Activated naive CD4-positive, alpha-beta T cell treated with anti-CD3 and anti-CD28 coated beads, Interleukin-2, amount 50 U/mL, for 72 hours (primary cell): ENCODE results near the gene KCNQ1. TPM values are rescaled to one million over a fixed set of nuclear protein-coding genes. Genes with fewer than 3 reads are reported as not detected.
A peak's percentile ranks its signal among the peaks of the same experiment; 100 is the strongest.

ENCODE experiments used
- ATAC-seq, 2 donors: fragments of 150-1000 bp; cut with Tn5 transposase; 2 replicates each; pipeline ENCODE4 v1.10.0; 2021; ENCODE audit warnings: mild to moderate bottlenecking in 2 of 2, moderate library complexity in 2 of 2
- DNase-seq, 2 donors: peaks; one replicate each; pipeline ENCODE4 v3.0.0; 2021 to 2022; ENCODE audit warnings: low spot score in 2 of 2
- H3K27ac Mint-ChIP-seq, 2 donors: one replicate each; pipeline ENCODE4 v1.8.0; 2022; ENCODE audit warnings: mild to moderate bottlenecking in 2 of 2, mixed read lengths in 2 of 2
- H3K36me3 Mint-ChIP-seq, 2 donors: one replicate each; pipeline ENCODE4 v1.8.0; 2022; ENCODE audit warnings: mixed read lengths in 2 of 2
- H3K9me3 Mint-ChIP-seq, 2 donors: one replicate each; pipeline ENCODE4 v1.8.0; 2022; ENCODE audit warnings: mixed read lengths in 2 of 2
- total RNA-seq, 2 donors: library from RNA; stranded (reverse); gene quantifications; one replicate each; pipeline ENCODE4 v1.2.3, GENCODE V29; 2022

KCNQ1 gene
- total RNA-seq, 2 donors from 2014 or later, result 12.2 to 19.3 TPM

GRCh38 chr11:2737226-2737590, 292.4 kb downstream of the KCNQ1 start:
- DNase-seq (no peak), ATAC-seq (no peak)
- Mint-ChIP-seq H3K27ac (no peak overlapping the region), H3K9me3 (no peaks in the 10 kb centered on the region), H3K36me3 (no peaks in the 10 kb centered on the region)

- peak overlapping the region in 1 of 2 donors; percentile 29 for H3K27ac Mint-ChIP-seq
Observed at GRCh38 chr11:2737866-2738265, 293.1 kb downstream of the KCNQ1 start.

DNA sequence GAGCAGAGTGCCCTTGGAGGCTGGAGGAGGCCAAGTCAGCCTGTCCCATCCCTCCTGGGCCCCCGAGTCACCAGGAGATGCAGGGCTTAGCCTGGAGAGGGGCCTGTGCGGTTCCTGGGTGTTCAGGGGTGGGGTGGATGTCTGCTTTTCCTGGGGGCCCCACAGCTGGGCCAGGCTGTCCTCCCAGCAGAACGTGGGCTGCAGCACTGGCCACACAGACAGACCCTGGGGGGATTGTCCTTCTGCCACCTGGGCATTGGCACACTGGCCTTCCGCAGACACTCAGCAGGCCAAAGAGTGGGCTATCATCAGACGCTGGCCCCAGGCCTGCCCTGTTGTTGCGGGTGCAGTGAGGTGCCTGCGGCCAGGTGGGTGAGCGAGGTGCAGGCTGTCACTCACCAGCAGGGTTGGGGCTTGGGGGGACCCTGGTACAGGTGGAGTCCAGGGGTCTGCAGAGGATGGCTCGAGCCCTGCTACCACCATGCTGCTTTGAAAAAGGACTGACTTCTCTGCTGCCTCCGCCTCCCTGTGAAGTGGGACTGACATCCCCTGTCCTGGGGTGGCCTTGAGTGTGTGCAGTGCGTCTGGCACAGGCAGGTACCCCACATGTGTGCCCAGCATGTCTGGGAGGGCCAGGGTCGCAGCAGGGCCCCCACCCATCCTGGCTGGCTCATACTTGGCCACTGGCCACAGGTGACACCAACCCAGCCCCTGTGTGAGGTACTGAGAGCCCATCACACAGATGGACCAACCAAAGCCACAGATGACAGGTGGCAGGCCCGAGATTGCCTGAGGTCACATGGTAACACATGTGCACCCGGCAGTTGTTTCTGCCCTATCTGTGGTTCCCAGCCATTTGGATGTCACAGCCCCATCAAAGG, 294.0 kb downstream of the KCNQ1 start:
- Mint-ChIP-seq H3K27ac (no peak overlapping the region), H3K36me3 (no peaks in the 10 kb centered on the region), H3K9me3 (no peaks in the 10 kb centered on the region)
- ATAC-seq, result no peak
- DNase-seq, result no peak

More at GRCh38 chr11:2737866-2738265, 293.1 kb downstream of the KCNQ1 start:
- ATAC-seq, result no peak
- DNase-seq, result no peak
- Mint-ChIP-seq H3K9me3 (no peaks in the 10 kb centered on the region), H3K36me3 (no peaks in the 10 kb centered on the region)

- no peak for DNase-seq
- no peaks in the 10 kb centered on the region for H3K9me3 Mint-ChIP-seq
- H3K36me3 Mint-ChIP-seq, result no peaks in the 10 kb centered on the region
- no peak overlapping the region for H3K27ac Mint-ChIP-seq
- ATAC-seq, result no peak
Observed at GRCh38 chr11:2739531-2740274, 294.9 kb downstream of the KCNQ1 start.

DNA sequence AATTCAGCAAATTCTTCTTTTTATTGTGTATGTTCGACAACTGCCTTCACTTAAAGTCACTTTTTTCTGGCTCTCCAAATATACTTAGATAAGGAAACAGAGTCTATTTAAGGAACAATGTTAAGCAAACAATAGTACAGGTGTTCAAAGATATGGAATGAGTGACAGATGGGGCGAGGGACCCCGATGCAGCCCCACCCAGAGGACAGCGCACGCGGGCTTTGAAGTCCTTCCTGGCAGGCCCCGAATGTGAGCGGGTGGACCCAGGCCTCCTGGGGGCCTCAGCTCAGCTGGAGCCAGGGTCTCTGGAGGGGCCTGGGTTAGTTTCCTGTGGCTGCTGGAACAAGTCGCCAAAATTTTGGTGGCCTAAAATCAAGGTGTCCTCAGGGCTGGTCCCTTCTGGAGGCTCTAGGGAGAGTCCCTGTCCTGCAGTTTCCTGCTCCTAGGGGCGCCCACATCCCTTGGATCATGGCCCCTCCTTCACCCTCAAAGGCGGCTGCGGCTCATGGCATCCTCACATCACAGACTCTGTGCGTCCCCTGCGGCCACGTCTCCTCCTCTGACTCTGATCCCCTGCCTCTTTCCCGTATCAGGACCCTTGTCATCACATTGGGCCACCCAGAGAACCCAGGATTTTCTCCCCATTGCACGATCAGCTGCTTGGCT, 295.6 kb downstream of the KCNQ1 start:
- Mint-ChIP-seq H3K9me3 (no peaks in the 10 kb centered on the region), H3K27ac (peak overlapping the region in 1 of 2 donors; percentile 15), H3K36me3 (no peaks in the 10 kb centered on the region)
- no peak for ATAC-seq
- DNase-seq, result no peak

- ATAC-seq (peak in 1 of 2 donors; percentile 75), DNase-seq (no peak)
- H3K9me3 Mint-ChIP-seq, result no peaks in the 10 kb centered on the region
- no peaks in the 10 kb centered on the region for H3K36me3 Mint-ChIP-seq
- H3K27ac Mint-ChIP-seq, result peak overlapping the region; percentile 26 to 33
Observed at GRCh38 chr11:2741006-2741376, 296.2 kb downstream of the KCNQ1 start.

- DNase-seq, result no peak
- H3K27ac Mint-ChIP-seq, result peak overlapping the region in 1 of 2 donors; percentile 26
- no peaks in the 10 kb centered on the region for H3K9me3 Mint-ChIP-seq
- no peak for ATAC-seq
- H3K36me3 Mint-ChIP-seq, result no peaks in the 10 kb centered on the region
Observed at GRCh38 chr11:2741377-2742131, 296.7 kb downstream of the KCNQ1 start.

GRCh38 chr11:2742201-2742600, 297.4 kb downstream of the KCNQ1 start:
- Mint-ChIP-seq H3K9me3 (no peaks in the 10 kb centered on the region), H3K27ac (peak overlapping the region in 1 of 2 donors; percentile 26), H3K36me3 (no peaks in the 10 kb centered on the region)
- no peak for DNase-seq
- no peak for ATAC-seq

DNA sequence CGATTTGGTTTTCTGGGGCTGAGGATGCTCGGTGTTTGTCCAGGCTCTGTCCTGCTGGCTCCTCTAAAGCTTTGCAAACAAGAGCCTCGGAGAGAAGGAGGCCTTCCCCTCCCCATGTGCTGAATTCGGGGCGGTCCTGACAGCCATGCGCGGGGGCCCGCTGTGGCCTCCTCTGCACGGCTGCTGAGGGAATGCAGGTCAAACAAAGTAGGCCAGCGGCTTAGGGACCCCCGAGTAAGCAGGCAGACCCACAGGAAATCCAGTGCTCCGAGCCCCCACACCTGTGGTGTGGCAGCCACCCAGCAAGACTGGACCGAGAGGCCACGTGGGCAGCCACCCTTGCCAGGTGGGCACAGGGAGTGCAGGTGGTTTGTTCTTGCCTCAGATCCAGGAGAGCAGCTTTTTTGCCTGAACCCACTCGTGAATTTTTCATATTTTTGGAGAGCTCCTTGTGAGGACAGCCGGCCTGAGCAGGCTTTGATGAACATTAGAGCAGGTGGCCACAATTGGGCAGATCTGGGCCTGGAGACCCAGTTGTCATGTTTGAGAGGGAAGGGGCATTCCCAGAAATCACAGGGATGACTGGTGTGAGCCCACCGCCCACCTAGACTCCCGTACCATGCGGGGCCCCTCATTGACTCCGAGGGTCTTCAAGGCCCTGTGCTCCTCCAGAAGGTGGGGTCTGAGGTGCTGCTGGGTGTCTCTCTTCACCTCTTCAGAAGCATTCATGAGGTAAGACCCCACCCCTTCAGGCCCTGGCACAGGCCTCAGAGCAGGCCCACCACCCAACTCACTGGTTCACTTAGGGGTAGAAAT, 298.0 kb downstream of the KCNQ1 start:
- no peaks in the 10 kb centered on the region for H3K9me3 Mint-ChIP-seq
- no peak for DNase-seq

DNA sequence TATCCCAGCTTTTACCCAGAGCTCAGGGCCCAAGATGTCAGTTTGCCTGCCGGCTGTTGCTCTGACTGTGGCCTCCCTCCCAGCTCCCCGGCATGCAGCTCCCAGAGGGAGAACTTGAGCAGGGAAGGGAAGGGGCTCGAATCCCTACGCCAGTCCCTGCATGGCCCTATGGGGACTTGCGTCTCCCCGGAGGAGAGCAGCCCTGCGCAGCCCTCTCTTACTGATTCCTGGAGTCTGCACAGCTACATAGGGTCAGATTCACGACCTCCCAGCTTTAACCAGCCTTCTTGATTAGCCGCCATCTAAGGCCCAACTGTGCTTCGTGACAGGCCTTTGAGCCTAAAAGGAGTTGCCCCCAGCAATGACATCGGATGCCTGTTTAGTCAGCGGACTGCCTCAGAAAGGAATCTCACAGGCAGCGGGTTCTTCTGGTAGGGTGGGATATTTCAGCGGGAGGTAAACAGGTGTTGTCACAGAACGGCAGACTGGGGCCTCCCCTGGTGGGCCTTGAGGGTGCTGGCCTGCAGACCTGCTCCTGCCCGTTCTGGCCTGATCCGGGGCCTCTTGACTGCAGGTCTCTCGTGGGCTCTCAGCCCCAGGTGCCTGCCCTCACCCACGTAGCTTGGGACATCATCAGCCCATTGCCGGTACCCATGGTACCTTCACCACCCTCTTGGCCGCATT, 298.8 kb downstream of the KCNQ1 start:
- no peaks in the 10 kb centered on the region for H3K36me3 Mint-ChIP-seq

More for the DNA sequence above, 298.0 kb downstream of the KCNQ1 start:
- Mint-ChIP-seq H3K27ac (peak overlapping the region in 1 of 2 donors; percentile 9), H3K36me3 (no peaks in the 10 kb centered on the region)
- ATAC-seq, result no peak

DNA sequence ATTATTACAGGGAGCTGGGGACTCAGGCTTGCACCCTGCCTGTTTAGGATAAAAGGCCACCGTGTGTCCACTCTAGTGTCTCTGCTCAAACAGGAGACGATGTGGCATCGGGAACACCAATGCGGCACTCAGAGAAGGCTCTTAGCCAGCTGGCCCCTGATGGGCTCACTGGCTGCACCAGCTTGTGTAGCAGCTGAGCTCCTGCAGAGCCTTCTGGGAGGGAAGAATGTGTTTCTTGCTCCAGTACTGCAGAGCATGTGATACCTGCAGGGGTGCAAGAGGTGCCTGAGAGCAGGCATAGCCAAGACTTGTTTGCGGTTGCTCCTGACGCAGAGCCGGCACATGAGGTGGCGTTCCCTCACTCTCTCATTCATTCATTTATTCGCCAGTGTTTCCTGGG, 299.4 kb downstream of the KCNQ1 start:
- DNase-seq (no peak), ATAC-seq (no peak)
- no peaks in the 10 kb centered on the region for H3K9me3 Mint-ChIP-seq
- H3K36me3 Mint-ChIP-seq, result no peaks in the 10 kb centered on the region
- H3K27ac Mint-ChIP-seq, result no peak overlapping the region

More for the DNA sequence above, 298.8 kb downstream of the KCNQ1 start:
- Mint-ChIP-seq H3K9me3 (no peaks in the 10 kb centered on the region), H3K27ac (no peak overlapping the region)
- no peak for DNase-seq
- ATAC-seq, result no peak

DNA sequence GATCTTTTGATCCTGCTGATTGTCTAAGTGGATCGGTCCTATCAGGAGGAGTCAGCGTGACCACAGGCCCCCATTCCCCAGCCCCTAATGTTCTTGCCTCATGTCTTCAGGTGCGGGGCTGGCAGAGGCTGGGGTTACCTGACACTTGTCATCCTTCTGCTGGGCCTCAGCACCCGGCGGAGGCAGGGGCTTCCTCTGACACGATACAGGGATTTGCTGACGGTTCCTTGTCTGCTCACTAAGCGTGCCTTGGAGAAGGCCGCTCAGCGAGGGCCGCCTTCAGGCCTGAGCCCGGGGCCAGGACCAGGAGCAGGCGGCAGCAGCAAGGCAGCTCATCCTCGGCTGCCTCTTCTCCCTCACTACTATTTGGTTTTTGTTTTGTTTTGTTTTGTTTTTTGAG, 300.7 kb downstream of the KCNQ1 start:
- no peak for DNase-seq
- no peaks in the 10 kb centered on the region for H3K36me3 Mint-ChIP-seq
- ATAC-seq, result no peak
- peak overlapping the region in 1 of 2 donors; percentile 40 for H3K27ac Mint-ChIP-seq
- H3K9me3 Mint-ChIP-seq, result no peaks in the 10 kb centered on the region

GRCh38 chr11:2746401-2747247, 301.8 kb downstream of the KCNQ1 start:
- no peak for ATAC-seq
- Mint-ChIP-seq H3K36me3 (no peaks in the 10 kb centered on the region), H3K27ac (peak overlapping the region in 1 of 2 donors; percentile 75), H3K9me3 (no peaks in the 10 kb centered on the region)
- no peak for DNase-seq

- H3K27ac Mint-ChIP-seq, result peak overlapping the region; percentile 51 to 61
- no peak for ATAC-seq
- DNase-seq, result no peak
- no peaks in the 10 kb centered on the region for H3K36me3 Mint-ChIP-seq
- no peaks in the 10 kb centered on the region for H3K9me3 Mint-ChIP-seq
Observed at GRCh38 chr11:2747248-2748027, 302.6 kb downstream of the KCNQ1 start.
